CD4-positive, alpha-beta T cell treated with Interleukin-15 for 4 hours (primary cell): ENCODE data around the gene YTHDC1.
A peak's percentile ranks its signal among the peaks of the same experiment; 100 is the strongest.

ENCODE experiments used
- DNase-seq: peaks from one replicate; pipeline ENCODE4 v3.0.0-alpha.2; 2020; ENCODE audit warnings: low spot score

YTHDC1 gene

GRCh38 chr4:68358988-68359387, 9.1 kb upstream of the YTHDC1 start:
- DNase-seq: no peak

- no peak for DNase-seq
Observed at GRCh38 chr4:68352791-68353190, 2.9 kb upstream of the YTHDC1 start.

- peak; percentile 31 for DNase-seq
Observed at GRCh38 chr4:68349279-68349648, 626 bp downstream of the YTHDC1 start.

GRCh38 chr4:68348577-68348976, 1.3 kb downstream of the YTHDC1 start:
- no peak for DNase-seq

- no peak for DNase-seq
Observed at GRCh38 chr4:68347845-68348244, 2.0 kb downstream of the YTHDC1 start.

- no peak for DNase-seq
Observed at GRCh38 chr4:68346461-68346860, 3.4 kb downstream of the YTHDC1 start.

GRCh38 chr4:68344785-68345184, 5.1 kb downstream of the YTHDC1 start:
- DNase-seq: no peak

GRCh38 chr4:68344049-68344448, 5.8 kb downstream of the YTHDC1 start:
- no peak for DNase-seq

- DNase-seq: no peak
Observed at GRCh38 chr4:68342134-68342533, 7.8 kb downstream of the YTHDC1 start.

- DNase-seq: no peak
Observed at GRCh38 chr4:68338625-68339024, 11.3 kb downstream of the YTHDC1 start.

- no peak for DNase-seq
Observed at GRCh38 chr4:68337522-68337921, 12.4 kb downstream of the YTHDC1 start.

GRCh38 chr4:68337004-68337403, 12.9 kb downstream of the YTHDC1 start:
- no peak for DNase-seq

- DNase-seq: no peak
Observed at GRCh38 chr4:68336530-68336929, 13.4 kb downstream of the YTHDC1 start.

- DNase-seq: no peak
Observed at GRCh38 chr4:68326141-68326540, 23.7 kb downstream of the YTHDC1 start.

GRCh38 chr4:68324519-68325262, 25.2 kb downstream of the YTHDC1 start:
- DNase-seq: no peak

- no peak for DNase-seq
Observed at GRCh38 chr4:68319040-68319439, 30.9 kb downstream of the YTHDC1 start.

- no peak for DNase-seq
Observed at GRCh38 chr4:68316193-68316969, 33.5 kb downstream of the YTHDC1 start.

GRCh38 chr4:68310651-68311247, 39.1 kb downstream of the YTHDC1 start:
- DNase-seq: no peak

GRCh38 chr4:68304731-68305130, 45.2 kb downstream of the YTHDC1 start:
- no peak for DNase-seq

GRCh38 chr4:68299492-68300457, 50.1 kb downstream of the YTHDC1 start:
- no peak for DNase-seq

- DNase-seq: no peak
Observed at GRCh38 chr4:68297137-68297536, 52.8 kb downstream of the YTHDC1 start.

- DNase-seq: no peak
Observed at GRCh38 chr4:68291256-68291655, 58.6 kb downstream of the YTHDC1 start.
